ENCODE results near the gene CFAP210.
"Not testable (repeated sequence)": the region's sequence is repeated elsewhere in the genome, so short reads cannot be mapped to it uniquely, and the experiment has no call there.

CFAP210 gene

GRCh38 chr2:169615982-169616381 is 78.2 kb downstream of the CFAP210 start:
- DNase-seq (ENCODE audit: low spot score): not testable (repeated sequence)

DNA sequence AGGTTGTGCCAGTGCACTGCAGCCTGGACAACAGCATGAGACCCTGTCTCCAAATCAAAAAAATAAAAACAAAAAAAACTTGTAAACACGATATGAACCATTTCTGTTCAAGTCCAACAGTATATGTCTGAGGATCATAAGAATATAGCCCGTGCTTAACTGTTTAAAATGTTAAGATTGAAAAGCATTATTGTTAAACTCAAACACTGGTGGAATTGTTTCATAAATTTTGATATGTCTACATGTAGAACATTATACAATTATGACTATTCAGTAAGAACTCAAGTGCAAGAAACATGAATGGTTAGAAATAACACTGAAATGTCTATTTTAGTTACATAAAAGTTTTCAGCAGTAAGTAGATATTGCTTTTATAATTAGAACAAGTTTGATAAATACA is 80.3 kb downstream of the CFAP210 start:
- no peak for DNase-seq (ENCODE audit: low spot score)

DNA sequence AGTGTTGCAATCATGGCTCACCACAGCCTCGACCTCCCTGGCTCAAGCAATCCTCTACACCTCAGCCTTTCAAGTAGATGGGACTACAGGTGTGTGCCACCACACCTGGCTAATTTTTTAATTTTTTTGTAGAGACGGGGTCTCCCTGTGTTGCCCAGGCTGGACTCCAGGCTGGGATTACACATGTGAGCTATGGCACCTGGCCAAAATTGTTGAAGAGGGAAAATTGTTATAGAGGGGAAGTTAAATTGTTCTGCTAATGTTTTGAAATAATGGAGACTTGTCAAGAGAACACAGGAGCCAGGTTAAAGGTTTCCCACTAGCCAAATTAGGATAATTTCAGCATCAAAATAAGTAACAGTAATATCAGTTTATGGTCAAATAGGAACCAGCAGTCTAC is 84.9 kb downstream of the CFAP210 start:
- no peak for DNase-seq (ENCODE audit: low spot score)

DNA sequence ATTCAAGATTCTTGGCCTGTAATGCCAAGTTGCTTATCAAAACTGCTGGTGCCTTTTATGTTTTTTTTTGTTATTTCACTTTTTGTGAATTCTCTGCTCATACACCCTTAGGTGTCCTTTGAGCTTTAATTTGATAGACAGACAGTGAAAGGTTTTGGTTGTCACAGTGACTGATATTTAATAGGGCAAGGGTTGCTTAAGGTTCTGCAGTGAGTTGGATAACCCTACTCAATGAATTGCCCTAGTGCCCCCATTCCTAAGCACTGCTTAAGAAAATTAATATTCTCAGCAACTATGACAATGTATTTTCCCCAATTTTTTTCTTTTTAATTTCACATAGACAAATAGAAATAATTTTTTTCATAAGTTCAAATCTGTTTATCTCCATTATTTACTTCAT is 94.6 kb downstream of the CFAP210 start:
- no peak for DNase-seq (ENCODE audit: low spot score)

- DNase-seq (ENCODE audit: low spot score): no peak
Measured at GRCh38 chr2:169598982-169599381, 95.2 kb downstream of the CFAP210 start.

- DNase-seq (ENCODE audit: low spot score): not testable (repeated sequence)
Measured at GRCh38 chr2:169596546-169596945, 97.7 kb downstream of the CFAP210 start.
